Cerebellar nuclear complex (tissue), 1 donor: ENCODE data around the gene SUGCT.

Source experiments
- DNase-seq, 2 experiments: peaks; one replicate each; lab custom pipeline; 2025; lab: John Stamatoyannopoulos, UW

The SUGCT gene

GRCh38 chr7:40733114-40733513 lies 598.3 kb downstream of the SUGCT start:
- no peak for DNase-seq

- no peak for DNase-seq
These were observed 598.8 kb downstream of the SUGCT start for GRCh38 chr7:40733578-40733977.

GRCh38 chr7:40739257-40739656 lies 604.5 kb downstream of the SUGCT start:
- DNase-seq = no peak

DNA sequence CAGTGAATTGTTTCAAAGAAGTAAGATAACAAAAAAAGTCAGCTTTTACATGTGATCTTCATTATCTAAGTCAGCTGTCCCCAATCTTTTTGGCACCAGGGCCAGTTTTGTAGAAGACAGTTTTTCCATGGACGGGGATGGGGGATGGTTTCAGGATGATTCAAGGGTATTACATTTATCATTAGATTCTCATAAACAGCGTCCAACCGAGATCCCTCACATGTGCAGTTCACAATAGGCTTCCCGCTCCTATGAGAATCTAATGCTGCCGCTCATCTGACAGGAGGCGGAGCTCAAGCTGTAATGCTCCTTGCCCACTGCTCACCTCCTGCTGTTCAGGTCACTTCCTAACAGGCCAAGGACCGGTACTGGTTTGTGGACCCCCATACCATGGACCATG lies 607.5 kb downstream of the SUGCT start:
- no peak for DNase-seq

DNA sequence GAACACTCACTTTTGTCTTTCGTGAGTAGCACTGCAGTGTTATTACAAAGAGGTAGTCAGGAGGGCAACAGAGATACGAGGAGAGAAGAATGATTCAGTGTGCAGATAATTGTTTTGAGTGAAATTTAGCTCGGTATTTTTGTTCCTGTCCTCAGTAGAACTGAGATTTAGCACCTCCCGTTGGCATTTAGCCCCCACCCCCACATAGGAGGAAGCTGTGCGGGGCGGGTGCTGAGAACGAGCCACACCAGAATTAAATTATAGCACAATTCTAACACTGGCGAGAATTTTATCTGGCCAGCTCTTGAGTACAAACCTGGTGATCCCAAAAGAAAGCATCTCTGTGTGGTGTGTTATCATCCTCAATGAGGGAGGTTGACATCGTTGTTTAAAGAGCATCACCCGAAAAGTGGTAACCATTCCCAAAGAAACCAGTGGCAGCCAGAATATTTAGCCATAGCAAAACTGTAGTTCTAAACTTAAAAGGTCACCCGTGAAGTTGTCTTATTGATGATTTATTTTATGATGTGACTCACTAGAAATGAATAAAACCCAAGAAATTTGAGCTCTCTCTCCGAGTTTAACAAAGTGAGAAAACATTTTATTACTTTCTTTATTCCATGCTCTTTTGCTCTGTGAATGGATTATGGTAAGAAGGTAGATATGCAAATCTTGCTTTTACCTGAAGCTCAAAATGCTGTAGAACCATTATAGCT lies 612.2 kb downstream of the SUGCT start:
- DNase-seq = no peak

DNA sequence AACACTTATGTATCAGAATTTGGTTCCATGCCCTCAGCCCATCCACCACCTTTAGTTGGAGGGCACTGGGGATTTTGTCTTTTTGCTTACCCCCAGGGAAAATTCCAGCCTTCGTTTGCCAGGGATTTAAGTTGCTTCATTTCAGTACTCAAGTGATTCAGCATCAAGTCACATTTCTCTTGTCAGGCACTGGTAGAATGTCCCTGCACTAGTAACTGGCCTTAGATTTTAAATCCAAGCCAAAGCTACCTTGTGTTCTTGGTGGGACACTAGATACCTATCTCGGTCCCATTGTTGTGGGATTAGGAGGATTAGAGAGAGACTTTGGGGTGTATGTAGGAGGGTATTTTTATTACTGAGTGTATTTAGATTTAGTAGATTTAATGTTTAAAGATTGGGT lies 613.1 kb downstream of the SUGCT start:
- DNase-seq = no peak

- DNase-seq = no peak
These were observed 615.1 kb downstream of the SUGCT start for GRCh38 chr7:40749877-40750276.

DNA sequence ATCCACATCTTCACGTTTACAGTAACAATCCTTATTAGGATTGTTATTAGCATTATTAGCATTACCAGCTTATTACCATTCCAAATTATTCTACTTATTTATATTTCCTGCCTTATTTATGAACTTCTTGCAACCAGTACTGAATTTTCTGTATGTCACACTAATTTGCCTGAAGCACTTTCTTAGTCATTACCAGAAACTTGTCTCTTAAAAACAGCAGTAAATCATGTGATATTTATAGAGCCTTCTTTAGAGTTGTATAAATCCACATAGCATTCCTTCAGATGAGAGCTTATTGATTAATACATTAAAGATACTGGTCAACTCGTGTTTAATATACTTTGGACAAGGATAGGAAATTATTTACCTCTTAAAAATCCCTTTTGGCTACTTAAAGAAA lies 618.6 kb downstream of the SUGCT start:
- no peak for DNase-seq

DNA sequence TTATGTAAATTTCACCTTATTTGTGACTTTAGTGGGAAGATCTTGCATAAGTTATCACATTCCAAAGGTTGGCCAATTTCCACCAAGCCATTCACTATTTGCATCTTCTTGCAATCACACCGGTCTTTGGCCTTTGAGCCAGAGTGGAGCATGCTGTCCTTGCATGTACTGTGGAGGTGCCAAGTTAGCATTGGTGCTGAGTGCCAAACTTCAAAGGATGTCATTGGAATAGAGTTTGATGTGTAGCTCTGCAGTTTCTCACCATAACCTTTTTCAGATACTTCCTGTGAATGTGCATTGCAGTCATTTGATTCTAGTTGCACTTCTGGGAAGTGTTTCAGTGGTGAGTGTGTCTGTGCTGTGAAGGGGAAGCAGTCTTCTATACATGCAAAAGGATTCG lies 620.6 kb downstream of the SUGCT start:
- DNase-seq = no peak

DNA sequence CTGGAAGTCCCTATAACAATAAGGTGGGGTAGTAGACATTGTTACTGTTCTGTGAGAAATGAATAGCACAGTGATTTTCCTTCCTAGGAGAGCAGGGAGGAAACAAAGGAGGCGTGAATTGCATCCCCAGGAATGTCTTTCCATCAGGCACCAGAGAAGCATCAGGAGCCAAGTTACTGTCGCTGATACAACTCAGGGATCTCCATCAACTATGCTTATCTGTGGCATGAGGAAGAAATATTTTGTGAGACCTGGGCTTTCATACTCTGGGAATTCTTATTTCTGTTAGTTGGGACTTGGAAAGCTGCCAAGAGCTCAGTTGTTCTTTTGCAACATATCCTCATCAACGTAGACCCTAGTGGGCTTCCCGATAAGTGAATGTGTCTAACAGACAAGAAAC lies 622.3 kb downstream of the SUGCT start:
- no peak for DNase-seq

DNA sequence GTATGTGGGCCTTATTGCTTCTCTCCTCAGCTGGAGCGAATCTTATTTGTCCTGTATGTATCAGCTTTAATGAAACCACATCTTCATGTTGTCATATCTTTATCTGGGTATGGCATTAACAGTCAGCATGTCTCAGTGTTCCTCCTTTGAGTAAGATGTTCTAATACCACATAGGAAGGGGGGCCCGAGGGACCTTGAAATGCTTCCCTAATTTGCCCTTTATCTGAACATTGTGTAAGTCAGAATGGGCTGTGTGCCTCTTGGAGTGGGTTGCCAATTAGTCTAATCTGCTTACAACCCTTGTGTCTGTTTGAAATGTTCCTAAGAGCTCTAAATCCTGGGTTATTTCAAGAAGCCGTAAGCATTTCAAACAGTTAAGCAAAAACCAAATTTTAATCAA lies 623.8 kb downstream of the SUGCT start:
- DNase-seq = no peak

- no peak for DNase-seq
These were observed 625.6 kb downstream of the SUGCT start for GRCh38 chr7:40760293-40760964.

DNA sequence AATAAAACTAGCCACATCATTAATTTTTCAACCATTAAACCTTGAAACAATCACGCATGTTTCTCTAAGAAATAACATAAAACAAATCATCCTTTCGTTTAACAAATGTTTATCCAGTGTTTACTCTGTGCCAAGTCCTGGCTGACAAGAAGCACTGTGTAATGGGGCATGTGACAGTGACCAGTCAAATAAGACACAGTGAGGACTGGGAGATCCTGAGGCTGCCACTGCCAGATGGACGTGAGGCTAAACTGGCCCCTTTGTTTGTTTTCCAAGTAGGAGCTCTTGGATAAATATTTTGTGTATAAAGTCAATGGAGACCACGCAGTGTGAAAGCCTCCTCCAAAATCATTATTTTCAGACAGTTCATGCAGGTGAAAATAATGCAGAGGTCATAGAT lies 626.2 kb downstream of the SUGCT start:
- no peak for DNase-seq

GRCh38 chr7:40761762-40762560 lies 627.2 kb downstream of the SUGCT start:
- no peak for DNase-seq

DNA sequence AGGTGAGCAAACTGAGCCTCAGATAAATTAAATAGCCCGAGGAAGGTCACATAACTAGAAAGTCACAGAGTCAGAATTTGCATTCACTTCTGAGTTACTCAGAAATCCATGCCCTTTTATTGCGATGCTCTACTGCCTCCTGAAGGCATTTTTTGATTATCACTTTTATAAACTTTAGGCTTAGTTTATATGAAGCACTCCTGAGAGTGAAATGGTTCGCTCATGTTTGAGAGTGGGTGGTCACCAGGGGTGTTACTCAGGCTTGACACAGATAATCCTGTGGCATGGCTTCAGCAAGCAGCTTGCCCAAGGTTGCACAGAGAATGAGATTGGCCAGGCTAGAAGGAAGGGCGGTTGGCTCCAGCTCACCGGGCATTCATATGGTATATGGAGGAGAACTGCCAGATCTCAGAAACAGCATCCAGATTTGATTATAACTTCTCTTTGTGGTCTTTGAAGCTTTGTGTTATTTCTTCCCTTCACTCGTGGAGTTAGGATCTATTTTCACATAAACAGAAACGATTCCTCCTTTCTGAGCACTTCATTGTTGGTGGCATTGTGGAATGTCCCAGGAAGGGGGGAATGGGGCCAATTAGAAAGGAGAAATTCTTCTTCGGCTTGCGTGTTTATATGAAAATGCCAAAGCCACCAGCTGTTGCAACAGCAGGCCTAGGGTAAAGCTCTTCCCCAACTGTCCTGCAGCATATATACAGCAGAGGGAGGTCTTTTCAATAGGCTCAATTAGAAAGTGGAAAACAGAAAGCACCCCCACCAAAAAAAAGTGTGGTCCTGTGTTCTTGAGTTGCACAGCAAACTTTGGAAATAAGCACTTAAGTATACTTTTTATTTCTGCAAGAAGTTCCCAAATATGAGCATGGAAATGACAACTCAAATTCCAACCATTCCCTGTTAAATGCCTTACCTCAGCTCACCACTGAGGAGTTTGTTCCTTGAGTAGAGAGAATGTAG lies 628.8 kb downstream of the SUGCT start:
- DNase-seq = no peak

- DNase-seq = no peak
These were observed 630.8 kb downstream of the SUGCT start for GRCh38 chr7:40765639-40766038.

DNA sequence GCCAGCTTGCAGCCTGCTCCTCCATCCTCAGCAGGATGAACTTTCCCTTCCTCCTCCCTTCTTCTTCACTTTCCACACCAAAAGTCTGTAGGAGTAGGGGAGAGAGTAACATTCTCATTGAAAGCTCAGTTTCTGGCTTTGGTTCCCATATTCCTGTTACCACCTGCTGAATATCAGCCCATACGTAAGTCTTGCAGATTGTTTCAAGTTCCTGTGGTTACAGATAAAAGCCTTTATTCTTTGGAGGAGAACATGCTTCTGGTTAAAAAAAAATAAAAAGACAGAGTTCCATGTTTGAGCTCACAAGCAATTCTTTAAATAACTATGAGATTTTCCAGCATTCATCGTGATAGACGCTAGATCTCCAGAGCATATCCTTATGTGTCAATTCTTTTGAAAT lies 637.3 kb downstream of the SUGCT start:
- no peak for DNase-seq

DNA sequence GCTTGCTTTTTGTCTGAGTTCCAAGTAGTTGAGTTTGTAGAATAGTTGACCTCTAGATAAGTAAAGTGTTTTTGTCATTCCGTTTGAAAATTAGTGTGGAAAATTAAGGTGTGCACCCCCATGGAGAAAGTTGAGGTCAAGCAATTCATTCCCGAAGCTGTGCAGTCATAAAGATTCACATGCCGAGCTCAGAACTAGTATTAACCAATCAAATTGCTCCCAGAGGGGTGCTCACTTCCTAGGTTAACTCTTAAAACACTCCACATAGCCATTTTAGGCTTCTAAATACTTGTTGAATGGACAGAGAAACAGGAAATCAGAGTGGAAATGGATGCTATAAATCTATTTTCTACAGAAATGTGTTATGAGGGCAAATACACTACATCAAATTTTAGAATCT lies 638.9 kb downstream of the SUGCT start:
- no peak for DNase-seq

GRCh38 chr7:40775877-40776276 lies 641.1 kb downstream of the SUGCT start:
- no peak for DNase-seq

DNA sequence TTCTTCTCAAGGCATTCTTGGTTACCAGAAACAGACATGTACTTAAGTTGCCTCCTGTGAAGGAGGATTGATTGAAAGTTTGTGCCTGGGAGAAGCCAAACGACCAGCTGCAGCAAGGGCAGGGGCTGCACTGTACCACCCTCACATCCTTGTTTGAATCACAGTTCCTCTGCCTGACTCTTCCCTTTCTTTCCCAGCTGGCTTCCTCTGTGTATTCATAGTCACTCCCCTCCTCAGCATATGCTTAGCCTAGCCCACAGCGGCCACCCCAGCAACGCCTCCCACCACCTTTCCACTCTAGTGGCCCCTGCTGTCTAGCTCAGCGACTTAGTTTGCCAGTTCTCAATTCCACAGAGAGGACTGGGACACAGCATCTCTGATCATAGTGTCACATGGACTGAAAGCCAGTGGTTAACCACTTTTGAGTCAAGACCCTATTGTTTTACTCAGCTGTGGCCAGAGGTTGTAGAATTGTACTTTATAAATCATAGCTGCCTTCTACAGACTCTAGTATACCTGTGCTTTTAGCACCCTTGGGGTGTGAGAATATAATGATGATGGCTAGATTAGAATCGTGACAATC lies 643.0 kb downstream of the SUGCT start:
- no peak for DNase-seq

DNA sequence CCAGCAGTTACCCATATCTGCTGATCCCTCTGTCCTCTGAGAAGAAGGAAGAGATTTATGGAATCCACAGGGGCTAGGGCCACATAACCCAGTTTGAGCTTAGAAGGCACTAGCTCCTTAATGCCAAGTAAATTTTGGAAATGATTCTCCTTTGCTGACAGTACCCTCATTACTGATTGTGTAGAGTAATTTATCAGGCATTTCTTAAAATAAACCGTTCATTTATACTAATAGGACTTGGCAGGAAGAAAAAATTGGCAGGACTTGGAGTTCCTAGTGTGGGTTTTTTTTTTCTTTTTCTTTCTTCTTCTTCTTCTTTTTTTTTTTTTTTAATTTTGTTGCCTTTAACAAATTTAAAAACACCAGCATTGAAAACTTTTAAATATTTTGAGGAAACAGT lies 645.7 kb downstream of the SUGCT start:
- DNase-seq = no peak

GRCh38 chr7:40782836-40783235 lies 648.0 kb downstream of the SUGCT start:
- no peak for DNase-seq
